Pancreas (tissue), 10 donors: ENCODE results near the gene ASXL2. TPM values are rescaled to one million over a fixed set of nuclear protein-coding genes. Genes with fewer than 3 reads are reported as not detected.

Experiments used
- ATAC-seq, 4 donors: fragments of 200-7000 bp; cut with Tn5 transposase; one replicate each; pipeline versions ENCODE4 v1.8.0 to v1.9.1; 2020; ENCODE audit warnings: mild to moderate bottlenecking in 4 of 4, moderate library complexity in 4 of 4
- DNase-seq, 6 donors: peaks; one replicate each; pipeline ENCODE4 v3.0.0-alpha.2; 2020
- FAIRE-seq: peaks from 2 replicates; lab custom pipeline; 2012; peaks lifted over from hg19 to GRCh38; lab: Jason Lieb, UNC
- H3K27ac ChIP-seq, 4 donors: fragments of 200-600 bp; sonication (generic); 1 replicate in 3 of 4; 2 replicates in 1 of 4; pipeline versions ENCODE4 v1.5.0 to v1.8.0; 2020
- H3K27me3 ChIP-seq, 4 donors: fragments of 200-600 bp; one replicate each; pipeline ENCODE4 v1.8.0; 2021
- H3K36me3 ChIP-seq, 3 donors: fragments of 200-600 bp; sonication (generic) in 1 of 3; one replicate each; pipeline versions ENCODE4 v1.5.0 to v1.8.0; 2020 to 2021
- H3K4me1 ChIP-seq, 3 donors: fragments of 200-600 bp; one replicate each; pipeline ENCODE4 v1.8.0; 2021
- H3K4me3 ChIP-seq, 4 donors: fragments of 200-600 bp; sonication (generic) in 2 of 4; one replicate each; pipeline versions ENCODE4 v1.5.0 to v1.8.0; 2020 to 2021
- H3K9me3 ChIP-seq, 4 donors: fragments of 200-600 bp; one replicate each; pipeline ENCODE4 v1.8.0; 2021
- WGBS, 2 donors: extraction: QIAGEN DNeasy Blood & Tissue Kit; methylation state at CpG; one replicate each; pipeline ENCODE4 v1.1.7; 2013; 5-methylcytosine and 5-hydroxymethylcytosine counted together
- intact Hi-C, 3 donors: fragments of 100-400 bp; cut with DNase I; formaldehyde crosslinking; loops; one replicate each; pipeline versions ENCODE4 v1.11.1 to v1.14.2; 2022
- polyA plus RNA-seq, 2 donors: library from polyadenylated mRNA; stranded (reverse); fragments of 200-250 nt; gene quantifications; one replicate each; pipeline ENCODE4 v1.2.3, GENCODE V29; 2013
- total RNA-seq, 6 donors: library from RNA; stranded (reverse); fragmentation: NEBNext Ultra II Directional in 4 of 6; extraction: Animal tissue kit (Norgen Biotek cat#: 25700) in 4 of 6; gene quantifications; one replicate each; pipeline versions ENCODE4 v1.2.1 to v1.2.4, GENCODE V29; 2021 to 2023
- TF ChIP-seq, protein P1 (sequence below), 4 donors: fragments of 200-600 bp; sonication (generic) in 3 of 4; IDR thresholded peaks; one replicate each; pipeline versions ENCODE4 v1.5.0 to v1.8.0; 2021; ENCODE audit warnings: antibody characterized with exemption in 4 of 4
- donor health status: healthy with polysubstance abuse.
- donor health status: DM: no; HTN: no; CAD: no; lungs with moderate emphysema.
- donor health status: DM: no; HTN: no; CAD: no.
- donor health status: control.
- donor health status: control.
- donor health status: Bipolar disorder and iron deficiency.
- donor health status: DM: yes; HTN: yes; CAD: no.
- donor health status: DM: no; HTN: no; CAD: no.
- donor health status: DM: no; HTN: no; CAD: no.
- donor health status: DM: yes; HTN: yes; CAD: no.

Gene ASXL2
- total and polyA plus RNA-seq, 8 donors, result 1.6 to 21.7 (median 9.5) TPM

DNA sequence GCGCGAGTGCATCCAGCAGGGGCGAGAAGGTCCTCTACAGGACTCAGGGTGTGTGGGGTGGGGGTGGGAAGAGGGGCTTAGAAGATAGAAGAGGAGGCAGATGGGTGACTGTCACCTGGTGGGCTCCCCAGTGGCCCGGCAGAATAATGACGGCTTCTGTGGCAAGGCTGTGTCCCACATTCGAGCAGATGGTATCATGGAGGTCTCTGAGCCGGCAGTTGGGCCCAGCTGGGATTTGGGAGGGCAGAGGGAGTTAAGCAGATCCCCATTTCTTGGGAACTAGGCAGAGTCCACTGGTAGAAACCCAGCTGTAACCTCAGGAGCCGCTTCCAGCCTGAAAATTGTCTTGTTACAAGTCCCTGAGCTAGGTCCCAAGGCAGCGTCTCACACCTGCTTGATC lies 176.5 kb downstream of the ASXL2 start:
- FAIRE-seq (no peak), ATAC-seq (no peak)
- intact Hi-C loops, result no loop called here

DNA sequence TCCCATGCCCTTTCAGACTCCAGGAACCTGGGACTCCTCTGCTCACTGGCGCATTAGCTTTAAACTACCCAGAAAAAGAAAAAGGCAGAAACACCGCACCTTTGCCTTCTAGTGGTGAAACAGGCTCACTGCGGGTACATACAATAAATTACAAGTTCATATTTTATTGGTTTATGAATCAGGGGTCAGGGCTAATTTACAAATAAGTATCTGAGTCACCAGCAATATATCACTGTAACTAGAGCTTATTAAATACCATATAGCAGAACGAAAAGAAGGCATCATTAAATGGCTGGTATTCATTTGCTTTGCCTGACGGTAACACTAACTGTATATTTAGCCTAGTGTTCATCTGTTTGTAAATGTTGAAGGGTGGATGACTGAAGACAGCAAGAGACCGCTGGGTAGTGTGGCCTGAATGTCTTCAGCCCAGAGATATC lies 178.0 kb downstream of the ASXL2 start:
- peak in 1 of 6 donors; percentile 35 for DNase-seq
- Histone ChIP-seq H3K4me3 (no peak overlapping the region), H3K4me1 (no peaks in the 10 kb centered on the region), H3K36me3 (no peaks in the 10 kb centered on the region), H3K27me3 (no peaks in the 10 kb centered on the region), H3K27ac (no peak overlapping the region), H3K9me3 (no peaks in the 10 kb centered on the region)
- peak; percentile 67 to 86 (median 82) for ATAC-seq
- TF ChIP-seq, protein P1, sequence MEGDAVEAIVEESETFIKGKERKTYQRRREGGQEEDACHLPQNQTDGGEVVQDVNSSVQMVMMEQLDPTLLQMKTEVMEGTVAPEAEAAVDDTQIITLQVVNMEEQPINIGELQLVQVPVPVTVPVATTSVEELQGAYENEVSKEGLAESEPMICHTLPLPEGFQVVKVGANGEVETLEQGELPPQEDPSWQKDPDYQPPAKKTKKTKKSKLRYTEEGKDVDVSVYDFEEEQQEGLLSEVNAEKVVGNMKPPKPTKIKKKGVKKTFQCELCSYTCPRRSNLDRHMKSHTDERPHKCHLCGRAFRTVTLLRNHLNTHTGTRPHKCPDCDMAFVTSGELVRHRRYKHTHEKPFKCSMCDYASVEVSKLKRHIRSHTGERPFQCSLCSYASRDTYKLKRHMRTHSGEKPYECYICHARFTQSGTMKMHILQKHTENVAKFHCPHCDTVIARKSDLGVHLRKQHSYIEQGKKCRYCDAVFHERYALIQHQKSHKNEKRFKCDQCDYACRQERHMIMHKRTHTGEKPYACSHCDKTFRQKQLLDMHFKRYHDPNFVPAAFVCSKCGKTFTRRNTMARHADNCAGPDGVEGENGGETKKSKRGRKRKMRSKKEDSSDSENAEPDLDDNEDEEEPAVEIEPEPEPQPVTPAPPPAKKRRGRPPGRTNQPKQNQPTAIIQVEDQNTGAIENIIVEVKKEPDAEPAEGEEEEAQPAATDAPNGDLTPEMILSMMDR (IDR thresholded peaks at IDR 0.05), result peak; percentile 7 to 71 (median 41)
- 19 to 22% methylated on average over 6 of the region's 6 CpGs for WGBS, 2 donors
- FAIRE-seq, result no peak
- intact Hi-C loops, result no loop called here

More for the DNA sequence above, 176.5 kb downstream of the ASXL2 start:
- no peak for DNase-seq
- H3K4me3 ChIP-seq, result no peak overlapping the region
- no peaks in the 10 kb centered on the region for H3K4me1 ChIP-seq
- H3K27ac ChIP-seq, result no peak overlapping the region
- TF ChIP-seq, protein P1 (IDR thresholded peaks at IDR 0.05), result no peak
- 90 to 92% methylated on average over 9 of the region's 9 CpGs for WGBS, 2 donors
- H3K36me3 ChIP-seq, result no peaks in the 10 kb centered on the region
- H3K9me3 ChIP-seq, result no peaks in the 10 kb centered on the region
- H3K27me3 ChIP-seq, result no peaks in the 10 kb centered on the region

DNA sequence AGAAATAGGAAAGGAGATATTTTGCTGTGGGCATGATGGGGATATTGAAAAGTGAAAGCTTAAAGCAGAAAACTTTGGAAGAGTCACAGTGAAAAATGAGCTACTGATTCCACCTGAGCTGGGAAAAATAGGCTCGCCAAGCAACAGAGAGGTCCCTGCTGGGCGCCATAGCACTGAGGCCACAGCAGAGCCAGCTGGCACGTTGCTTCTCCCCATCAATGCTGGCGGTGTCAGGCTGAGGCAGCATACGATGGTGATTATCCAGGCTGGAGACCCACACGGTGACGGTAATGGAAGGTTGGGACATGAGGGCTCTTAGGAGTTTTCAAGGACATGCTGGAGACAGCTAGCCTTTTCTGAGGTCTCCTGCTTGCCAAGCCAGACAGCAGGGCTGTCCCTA lies 179.1 kb downstream of the ASXL2 start:
- H3K4me1 ChIP-seq, result no peaks in the 10 kb centered on the region
- 71 to 77% methylated on average over 7 of the region's 7 CpGs for WGBS, 2 donors
- no peaks in the 10 kb centered on the region for H3K36me3 ChIP-seq
- intact Hi-C loops, result no loop called here
- no peak for DNase-seq
- no peak for FAIRE-seq
- TF ChIP-seq, protein P1 (IDR thresholded peaks at IDR 0.05), result no peak
- ATAC-seq, result no peak
- no peaks in the 10 kb centered on the region for H3K9me3 ChIP-seq
- no peak overlapping the region for H3K4me3 ChIP-seq
- no peak overlapping the region for H3K27ac ChIP-seq
- H3K27me3 ChIP-seq, result no peaks in the 10 kb centered on the region

DNA sequence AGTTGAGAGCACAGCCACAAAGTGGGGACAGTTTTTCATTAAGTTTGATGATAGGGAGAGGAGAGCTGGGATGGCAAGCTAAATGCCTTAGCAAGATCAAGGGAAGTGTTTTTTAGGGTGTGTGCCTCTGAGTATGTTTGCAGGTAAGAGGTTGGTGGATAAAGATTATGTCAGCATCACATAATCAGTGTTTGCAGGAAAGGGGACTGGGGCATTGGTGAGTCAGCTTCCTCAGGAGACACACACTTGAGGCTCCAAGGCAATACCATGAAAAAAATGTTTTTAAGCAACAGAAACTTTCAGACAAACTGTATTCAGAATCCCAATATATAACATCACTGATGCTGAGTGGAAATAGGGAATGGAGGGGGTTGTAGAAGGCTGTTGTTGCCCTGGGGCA lies 179.5 kb downstream of the ASXL2 start:
- FAIRE-seq (no peak), DNase-seq (no peak)

More for the DNA sequence above, 179.5 kb downstream of the ASXL2 start:
- ATAC-seq, result no peak
- Histone ChIP-seq H3K27me3 (no peaks in the 10 kb centered on the region), H3K36me3 (no peaks in the 10 kb centered on the region), H3K9me3 (no peaks in the 10 kb centered on the region), H3K27ac (no peak overlapping the region), H3K4me3 (no peak overlapping the region), H3K4me1 (no peaks in the 10 kb centered on the region)
- TF ChIP-seq, protein P1 (IDR thresholded peaks at IDR 0.05), result no peak
- intact Hi-C loops, result no loop called here
